OCI-LY3 (cell line): ENCODE measurements around the gene DHX8.
"Not testable (repeated sequence)": the region's sequence is repeated elsewhere in the genome, so short reads cannot be mapped to it uniquely, and the experiment has no call there.

Experiments
- H2AFZ ChIP-seq: fragments of 200-600, 300-600 bp; shearing (Covaris generic); 2 replicates; pipeline ENCODE4 v1.6.0; 2014; ENCODE audit warnings: antibody characterized with exemption, low read depth, low read length
- H3K27ac ChIP-seq: fragments of 200-600, 300-600 bp; sonication (generic); 2 replicates; pipeline ENCODE4 v1.5.1; 2014; ENCODE audit warnings: mild to moderate bottlenecking, low read length, moderate library complexity, mixed read lengths
- H3K27me3 ChIP-seq: fragments of 200-600, 300-600 bp; sonication (generic); 2 replicates; pipeline ENCODE4 v1.6.1; 2014; ENCODE audit warnings: low read depth, low read length, mixed read lengths
- H3K36me3 ChIP-seq: fragments of 200-600, 300-600 bp; sonication (generic); replicated peaks from 2 replicates; pipeline ENCODE3; 2014; ENCODE audit warnings: low read depth, low read length, mixed read lengths
- H3K4me1 ChIP-seq: fragments of 300-600, 200-600 bp; sonication (generic); 2 replicates; pipeline ENCODE4 v1.6.1; 2014; ENCODE audit warnings: low read length, mixed read lengths
- H3K4me2 ChIP-seq: fragments of 200-600, 300-600 bp; sonication (generic); 2 replicates; pipeline ENCODE4 v1.6.1; 2014; ENCODE audit warnings: low read length, mixed read lengths
- H3K4me3 ChIP-seq: fragments of 300-600, 200-600 bp; sonication (generic); 2 replicates; pipeline ENCODE4 v1.5.1; 2014; ENCODE audit warnings: antibody characterized with exemption, mild to moderate bottlenecking, low read length, moderate library complexity
- H3K79me2 ChIP-seq: fragments of 300-600, 200-600 bp; shearing (Covaris generic); 2 replicates; pipeline ENCODE4 v1.6.1; 2014; ENCODE audit warnings: mild to moderate bottlenecking, low read length, mixed read lengths
- H3K9ac ChIP-seq: fragments of 300-600, 200-600 bp; shearing (Covaris generic); 2 replicates; pipeline ENCODE4 v1.6.0; 2014; ENCODE audit warnings: mild to moderate bottlenecking, low read length, moderate library complexity
- H3K9me3 ChIP-seq: fragments of 200-600, 300-600 bp; shearing (Covaris generic); 2 replicates; pipeline ENCODE4 v1.6.1; 2014; ENCODE audit warnings: low read length, mixed read lengths; ENCODE audit not compliant: insufficient read depth
- H4K20me1 ChIP-seq: fragments of 200-600, 300-600 bp; sonication (generic); 2 replicates; pipeline ENCODE4 v1.6.1; 2016; ENCODE audit warnings: low read length, mixed read lengths; ENCODE audit not compliant: insufficient read depth
- CTCF ChIP-seq: fragments of 200-600, 300-600 bp; sonication (generic); IDR thresholded peaks from 2 replicates; pipeline ENCODE4 v1.5.1; 2014; ENCODE audit warnings: antibody characterized with exemption, low read length, low read depth
- EZH2phosphoT487 ChIP-seq: fragments of 200-600 bp; shearing (Covaris generic); IDR thresholded peaks from 2 replicates; pipeline ENCODE4 v1.6.1; 2018; ENCODE audit warnings: antibody characterized with exemption, mixed run types, low read depth

DHX8 gene

DNA sequence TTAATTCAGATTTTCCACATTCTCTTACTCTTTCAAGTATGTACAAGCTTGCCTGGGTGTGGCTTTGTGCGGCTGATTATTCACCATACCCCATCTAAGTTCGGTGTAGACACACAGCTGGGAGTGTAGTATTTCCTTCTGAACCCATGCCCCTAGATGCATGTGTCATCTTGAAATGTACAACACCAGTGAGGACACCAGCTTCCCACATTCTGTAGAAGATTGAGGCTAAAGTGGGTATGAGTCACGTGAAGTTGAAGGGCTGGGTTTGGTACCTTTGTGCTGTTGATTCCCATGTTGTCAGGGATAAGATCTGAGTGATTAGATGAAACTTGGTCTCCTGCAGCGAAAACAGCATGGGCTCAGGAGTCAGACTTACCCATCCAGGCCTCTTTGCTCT, 14.6 kb upstream of the DHX8 start:
- H3K4me2 ChIP-seq, result no peak overlapping the region
- no peaks in the 10 kb centered on the region for H3K4me1 ChIP-seq
- no peak overlapping the region for H2AFZ ChIP-seq
- H3K9ac ChIP-seq, result no peak overlapping the region
- no peak overlapping the region for H3K27ac ChIP-seq
- no peaks in the 10 kb centered on the region for H3K9me3 ChIP-seq
- H4K20me1 ChIP-seq, result no peaks in the 10 kb centered on the region
- no peak overlapping the region for H3K4me3 ChIP-seq
- H3K36me3 ChIP-seq, result no peaks in the 10 kb centered on the region
- no peaks in the 10 kb centered on the region for H3K27me3 ChIP-seq
- H3K79me2 ChIP-seq, result no peaks in the 10 kb centered on the region
- no peak for TF ChIP-seq CTCF

DNA sequence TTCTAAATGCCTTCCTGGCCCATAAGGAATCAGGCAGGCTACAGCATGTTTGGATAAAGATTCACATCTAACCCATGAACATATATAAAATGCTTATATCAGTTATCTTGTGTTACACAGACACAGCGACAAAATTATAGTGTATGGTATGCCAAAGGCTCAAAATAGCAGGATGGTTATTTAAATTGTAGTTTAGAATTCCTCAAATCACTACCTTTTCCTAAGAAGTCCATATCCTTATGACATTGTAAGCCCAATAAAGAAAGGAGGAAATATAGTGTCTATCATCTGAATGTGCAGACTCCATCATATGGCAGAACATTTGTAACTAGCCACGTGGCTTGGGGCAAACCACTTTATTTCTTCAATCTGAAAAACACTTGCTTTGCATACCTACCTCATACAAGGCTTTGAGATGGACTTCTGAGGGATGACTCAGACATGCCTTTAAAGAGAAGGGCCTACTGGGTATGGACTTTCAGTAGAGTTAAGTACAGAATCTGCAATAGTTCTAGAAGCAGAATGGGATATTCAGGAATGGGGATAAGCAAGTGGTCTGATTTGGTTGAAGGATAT, 12.1 kb upstream of the DHX8 start:
- Histone ChIP-seq H3K4me2 (no peak overlapping the region), H3K4me3 (no peak overlapping the region), H4K20me1 (no peaks in the 10 kb centered on the region), H3K36me3 (no peaks in the 10 kb centered on the region), H3K9ac (no peak overlapping the region), H3K27me3 (no peaks in the 10 kb centered on the region), H3K27ac (no peak overlapping the region), H2AFZ (no peak overlapping the region), H3K79me2 (no peaks in the 10 kb centered on the region), H3K9me3 (no peaks in the 10 kb centered on the region), H3K4me1 (no peaks in the 10 kb centered on the region)
- no peak for TF ChIP-seq CTCF
- TF ChIP-seq EZH2phosphoT487, result no peak

GRCh38 chr17:43475494-43476089, 8.2 kb upstream of the DHX8 start:
- Histone ChIP-seq H3K9me3 (no peaks in the 10 kb centered on the region), H3K27ac (no peak overlapping the region), H3K36me3 (no peaks in the 10 kb centered on the region), H3K4me3 (no peak overlapping the region), H4K20me1 (no peaks in the 10 kb centered on the region), H3K4me1 (no peaks in the 10 kb centered on the region), H3K79me2 (no peaks in the 10 kb centered on the region), H3K27me3 (no peaks in the 10 kb centered on the region), H2AFZ (no peak overlapping the region), H3K4me2 (no peak overlapping the region), H3K9ac (no peak overlapping the region)
- no peak for TF ChIP-seq EZH2phosphoT487
- TF ChIP-seq CTCF, result no peak

GRCh38 chr17:43476306-43476705, 7.5 kb upstream of the DHX8 start:
- H3K36me3 ChIP-seq, H3K4me1 ChIP-seq, H2AFZ ChIP-seq, H3K79me2 ChIP-seq, H3K4me2 ChIP-seq, H3K9ac ChIP-seq, H3K4me3 ChIP-seq, H4K20me1 ChIP-seq, H3K9me3 ChIP-seq, H3K27me3 ChIP-seq, H3K27ac ChIP-seq: not testable (repeated sequence)
